DMS153 (cell line): ENCODE data around the gene ADAT3.

Experiments used
- DNase-seq: peaks from one replicate; lab custom pipeline; 2025; lab: John Stamatoyannopoulos, UW

Gene ADAT3

GRCh38 chr19:1912760-1913505 lies 7.7 kb downstream of the ADAT3 start:
- no peak for DNase-seq

GRCh38 chr19:1913781-1914577 lies 8.8 kb downstream of the ADAT3 start:
- DNase-seq: no peak

GRCh38 chr19:1914826-1915341 lies 9.7 kb downstream of the ADAT3 start:
- no peak for DNase-seq

GRCh38 chr19:1917146-1917545 lies 11.9 kb downstream of the ADAT3 start:
- no peak for DNase-seq

GRCh38 chr19:1917926-1918325 lies 12.7 kb downstream of the ADAT3 start:
- DNase-seq: no peak

GRCh38 chr19:1918975-1919374 lies 13.8 kb downstream of the ADAT3 start:
- no peak for DNase-seq

GRCh38 chr19:1920644-1921043 lies 15.4 kb downstream of the ADAT3 start:
- DNase-seq: no peak

- no peak for DNase-seq
Measured at GRCh38 chr19:1921326-1921725, 16.1 kb downstream of the ADAT3 start.

- no peak for DNase-seq
Measured at GRCh38 chr19:1921825-1922224, 16.6 kb downstream of the ADAT3 start.

- no peak for DNase-seq
Measured at GRCh38 chr19:1922803-1923202, 17.6 kb downstream of the ADAT3 start.

- DNase-seq: no peak
Measured at GRCh38 chr19:1923319-1923718, 18.1 kb downstream of the ADAT3 start.

GRCh38 chr19:1924320-1924961 lies 19.2 kb downstream of the ADAT3 start:
- DNase-seq: no peak

- DNase-seq: no peak
Measured at GRCh38 chr19:1925544-1925943, 20.3 kb downstream of the ADAT3 start.

GRCh38 chr19:1929021-1929742 lies 24.0 kb downstream of the ADAT3 start:
- DNase-seq: no peak

GRCh38 chr19:1931445-1931844 lies 26.2 kb downstream of the ADAT3 start:
- no peak for DNase-seq

- no peak for DNase-seq
Measured at GRCh38 chr19:1932395-1932794, 27.2 kb downstream of the ADAT3 start.

- DNase-seq: no peak
Measured at GRCh38 chr19:1933244-1933643, 28.0 kb downstream of the ADAT3 start.

- DNase-seq: no peak
Measured at GRCh38 chr19:1933942-1934341, 28.7 kb downstream of the ADAT3 start.

- no peak for DNase-seq
Measured at GRCh38 chr19:1935484-1936208, 30.4 kb downstream of the ADAT3 start.

GRCh38 chr19:1936430-1936829 lies 31.2 kb downstream of the ADAT3 start:
- no peak for DNase-seq

- DNase-seq: no peak
Measured at GRCh38 chr19:1936916-1937610, 31.9 kb downstream of the ADAT3 start.
